Measurements from ENCODE around the gene DCAF11. TPM values are rescaled to one million over a fixed set of nuclear protein-coding genes. Genes with fewer than 3 reads are reported as not detected.

The DCAF11 gene
- total and polyA plus RNA-seq, 3 donors from 2014 or later = 67.6 to 77.4 (median 68.0) TPM

GRCh38 chr14:24078146-24078545 lies 36.4 kb upstream of the DCAF11 start:
- H3K36me3 ChIP-seq (ENCODE audit: low read depth, missing control alignments) = no peaks in the 10 kb centered on the region
- TF ChIP-seq POLR2A (IDR thresholded peaks at IDR 0.05) = no peak
- TF ChIP-seq, protein P1, sequence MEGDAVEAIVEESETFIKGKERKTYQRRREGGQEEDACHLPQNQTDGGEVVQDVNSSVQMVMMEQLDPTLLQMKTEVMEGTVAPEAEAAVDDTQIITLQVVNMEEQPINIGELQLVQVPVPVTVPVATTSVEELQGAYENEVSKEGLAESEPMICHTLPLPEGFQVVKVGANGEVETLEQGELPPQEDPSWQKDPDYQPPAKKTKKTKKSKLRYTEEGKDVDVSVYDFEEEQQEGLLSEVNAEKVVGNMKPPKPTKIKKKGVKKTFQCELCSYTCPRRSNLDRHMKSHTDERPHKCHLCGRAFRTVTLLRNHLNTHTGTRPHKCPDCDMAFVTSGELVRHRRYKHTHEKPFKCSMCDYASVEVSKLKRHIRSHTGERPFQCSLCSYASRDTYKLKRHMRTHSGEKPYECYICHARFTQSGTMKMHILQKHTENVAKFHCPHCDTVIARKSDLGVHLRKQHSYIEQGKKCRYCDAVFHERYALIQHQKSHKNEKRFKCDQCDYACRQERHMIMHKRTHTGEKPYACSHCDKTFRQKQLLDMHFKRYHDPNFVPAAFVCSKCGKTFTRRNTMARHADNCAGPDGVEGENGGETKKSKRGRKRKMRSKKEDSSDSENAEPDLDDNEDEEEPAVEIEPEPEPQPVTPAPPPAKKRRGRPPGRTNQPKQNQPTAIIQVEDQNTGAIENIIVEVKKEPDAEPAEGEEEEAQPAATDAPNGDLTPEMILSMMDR (IDR thresholded peaks at IDR 0.05) = no peak
- H3K4me1 ChIP-seq = peaks cover 4% of the 10 kb centered on the region
- 58 to 93% methylated on average over 2 to 3 of the region's 3 CpGs for WGBS, 2 donors
- no peaks in the 10 kb centered on the region for H3K27me3 ChIP-seq
- intact Hi-C loops (cut with DNase I; ENCODE audit: low total_unique reads) = no loop called here
- no peak for DNase-seq
- no peaks in the 10 kb centered on the region for H3K9me3 ChIP-seq
- no peak overlapping the region for H3K27ac ChIP-seq
- H3K4me3 ChIP-seq = no peak overlapping the region

DNA sequence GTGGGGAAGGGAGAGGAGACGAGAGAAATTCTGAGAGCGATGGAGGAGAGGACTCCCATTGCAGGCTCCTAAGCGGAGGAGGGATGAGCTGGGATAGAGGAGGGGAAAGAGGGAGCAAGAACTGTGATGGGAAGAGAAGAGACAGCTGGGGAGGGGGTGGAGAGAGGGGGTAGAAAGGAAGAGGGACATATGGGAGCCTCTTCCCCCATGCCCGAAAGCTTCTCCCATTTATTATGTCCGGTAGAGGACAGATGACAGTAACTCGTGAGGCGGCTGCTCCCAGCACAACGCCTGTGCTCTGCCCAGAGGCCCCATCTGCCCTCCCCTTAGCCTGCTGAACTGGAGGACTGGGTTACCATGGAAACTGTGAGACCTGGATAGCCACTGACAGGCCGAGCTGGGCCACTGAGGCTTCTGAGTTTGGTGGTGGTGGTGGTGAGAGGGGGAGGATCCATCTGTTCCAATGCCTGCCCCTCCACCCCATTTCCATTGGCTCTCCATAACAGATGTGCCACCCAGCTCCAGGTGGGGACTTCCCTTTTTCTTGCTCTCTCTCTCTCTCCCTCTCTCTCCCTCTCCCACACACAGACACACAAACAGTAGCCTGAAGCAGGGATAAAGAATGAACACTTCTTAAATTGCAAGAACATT lies 35.0 kb upstream of the DCAF11 start:
- Histone ChIP-seq H3K9me3 (no peaks in the 10 kb centered on the region), H3K4me1 (peaks cover 4% of the 10 kb centered on the region), H3K27me3 (no peaks in the 10 kb centered on the region), H3K27ac (no peak overlapping the region), H3K36me3 (ENCODE audit: low read depth, missing control alignments) (no peaks in the 10 kb centered on the region), H3K4me3 (no peak overlapping the region)
- TF ChIP-seq, protein P1 (IDR thresholded peaks at IDR 0.05) = no peak
- TF ChIP-seq POLR2A (IDR thresholded peaks at IDR 0.05) = no peak
- intact Hi-C loops (cut with DNase I; ENCODE audit: low total_unique reads) = no loop called here
- no peak for DNase-seq
- 89 to 90% methylated on average over 9 of the region's 9 CpGs for WGBS, 2 donors

GRCh38 chr14:24080142-24080530 lies 34.4 kb upstream of the DCAF11 start:
- Histone ChIP-seq H3K36me3 (ENCODE audit: low read depth, missing control alignments) (no peaks in the 10 kb centered on the region), H3K4me3 (no peak overlapping the region), H3K27ac (no peak overlapping the region), H3K27me3 (no peaks in the 10 kb centered on the region), H3K4me1 (peaks cover 4% of the 10 kb centered on the region), H3K9me3 (no peaks in the 10 kb centered on the region)
- DNase-seq = no peak
- no peak for TF ChIP-seq POLR2A (IDR thresholded peaks at IDR 0.05)
- TF ChIP-seq, protein P1 (IDR thresholded peaks at IDR 0.05) = no peak
- intact Hi-C loops (cut with DNase I; ENCODE audit: low total_unique reads) = no loop called here
- WGBS, 2 donors = 61 to 68% methylated on average over 6 of the region's 6 CpGs

DNA sequence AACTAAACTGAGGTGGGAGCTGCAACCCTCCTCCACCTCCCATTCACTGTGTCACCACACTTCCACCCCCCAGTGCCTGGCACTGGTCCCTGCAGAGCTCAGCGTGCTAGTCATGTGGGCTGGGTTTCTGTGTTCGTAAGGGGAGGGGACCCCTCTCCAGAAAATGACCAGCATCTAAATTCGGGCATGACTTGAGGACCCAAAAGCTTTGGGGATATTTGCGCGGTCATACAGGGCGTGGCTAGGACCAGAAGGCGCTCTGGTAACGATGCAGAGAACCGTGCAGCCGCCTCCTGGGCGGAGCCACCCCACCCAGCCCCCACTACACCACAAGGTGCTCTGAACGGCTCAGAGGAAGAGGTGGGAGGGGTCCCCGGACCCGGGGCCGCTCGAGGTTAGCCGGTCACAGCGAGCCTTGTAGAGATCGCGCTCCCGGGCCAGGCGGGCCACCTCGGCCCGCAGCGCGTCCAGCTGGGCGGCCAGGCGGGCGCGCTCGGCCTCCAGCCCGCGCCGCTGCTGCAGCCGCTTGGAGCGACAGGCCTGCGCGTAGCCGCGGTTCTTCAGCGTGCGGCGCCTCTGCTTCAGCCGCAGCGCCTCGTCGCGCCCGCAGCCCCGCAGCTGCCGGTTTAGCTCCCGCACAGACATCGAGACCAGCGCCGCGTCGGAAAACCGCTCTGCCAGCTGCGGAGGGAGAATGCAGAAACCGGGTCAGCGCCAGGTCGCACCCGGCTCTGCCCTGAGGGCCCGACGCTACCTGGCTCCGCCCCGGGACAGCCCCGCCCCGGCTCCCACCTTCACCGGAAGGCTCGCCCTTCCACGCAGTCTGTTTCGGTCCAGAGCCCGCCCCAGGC lies 33.5 kb upstream of the DCAF11 start:
- WGBS, 2 donors = 0 to 1% methylated on average over 5 to 63 of the region's 74 CpGs
- Histone ChIP-seq H3K27ac (peak overlapping the region in 1 of 2 donors; percentile 14), H3K27me3 (no peaks in the 10 kb centered on the region), H3K36me3 (ENCODE audit: low read depth, missing control alignments) (no peaks in the 10 kb centered on the region), H3K4me1 (peaks cover 4% of the 10 kb centered on the region), H3K4me3 (peak overlapping the region; percentile 56), H3K9me3 (no peaks in the 10 kb centered on the region)
- intact Hi-C loops (cut with DNase I; ENCODE audit: low total_unique reads) = no loop called here
- TF ChIP-seq POLR2A (IDR thresholded peaks at IDR 0.05) = no peak
- TF ChIP-seq, protein P1 (IDR thresholded peaks at IDR 0.05) = no peak
- peak; percentile 69 for DNase-seq
